HepG2 (cell line): ENCODE measurements around the gene FSD1. TPM values are rescaled to one million over a fixed set of nuclear protein-coding genes. Genes with fewer than 3 reads are reported as not detected.

Source experiments
- ATAC-seq: fragments of 200-7000 bp; cut with Tn5 transposase; 3 replicates; pipeline ENCODE4 v1.9.1; 2020; ENCODE audit warnings: mild to moderate bottlenecking, moderate library complexity
- BruUV-seq: library from RNA; stranded (reverse); fragments of 400-500 nt; replicated peaks from 2 replicates; lab custom pipeline; 2021; lab: Mats Ljungman, UMichigan
- CTCF ChIA-PET: fragments of 300-600 bp; formaldehyde crosslinking; extraction: SDS; loops from one replicate; lab custom pipeline; 2021; ENCODE audit warnings: low total read pairs, inconsistent platforms, low intra/inter-chr PET ratio; lab: Yijun Ruan, JAX
- POLR2A ChIA-PET: fragments of 350-600 bp; sonication (Branson Sonifier 250); formaldehyde crosslinking; loops from one replicate; lab custom pipeline; 2020; ENCODE audit warnings: antibody characterized with exemption, inconsistent platforms; lab: Yijun Ruan, JAX
- DNase-seq: peaks from one replicate; pipeline ENCODE4 v3.0.0-alpha.2; 2015; ENCODE audit warnings: low spot score
- FAIRE-seq: peaks from 3 replicates; lab custom pipeline; 2011; peaks lifted over from hg19 to GRCh38; lab: Jason Lieb, UNC
- H2AFZ ChIP-seq: one replicate; pipeline ENCODE4 v1.6.1; 2011; ENCODE audit warnings: low read length, inconsistent platforms
- H3K27ac ChIP-seq: fragments of 300-600 bp; 3 replicates; pipeline ENCODE4 v1.8.0; 2011; ENCODE audit warnings: mixed run types, mild to moderate bottlenecking, mixed read lengths, low read length, inconsistent platforms; ENCODE audit not compliant: insufficient read depth; ENCODE audit errors: extremely low read length
- H3K27me3 ChIP-seq, 2 experiments: fragments of 200-600 bp in 1 of 2; 2 replicates in 1 of 2; 3 replicates in 1 of 2; pipeline versions ENCODE4 v1.6.0 to v1.8.0; 2011; ENCODE audit warnings: low read length in 2 of 2, mild to moderate bottlenecking in 2 of 2, moderate library complexity in 2 of 2, inconsistent platforms in 1 of 2; ENCODE audit not compliant: insufficient read depth in 2 of 2, control insufficient read depth in 1 of 2
- H3K36me3 ChIP-seq, 2 experiments: fragments of 200-600 bp in 1 of 2; replicated peaks in 1 of 2; 2 replicates in 1 of 2; 3 replicates in 1 of 2; pipeline versions ENCODE4 v1.5.1 to v1.8.0; 2011; ENCODE audit warnings: low read length in 2 of 2, inconsistent platforms in 1 of 2; ENCODE audit not compliant: insufficient read depth in 2 of 2, control insufficient read depth in 1 of 2
- H3K4me1 ChIP-seq: 2 replicates; pipeline ENCODE4 v1.5.1; 2012; ENCODE audit warnings: low read length, inconsistent platforms; ENCODE audit not compliant: insufficient read depth
- H3K4me2 ChIP-seq: 2 replicates; pipeline ENCODE4 v1.6.0; 2011; ENCODE audit warnings: low read depth, low read length, inconsistent platforms
- H3K4me3 ChIP-seq, 3 experiments: fragments of 200-600 bp in 1 of 3; sonication (generic), shearing (Covaris generic) in 1 of 3; replicated peaks in 1 of 3; 2 replicates each; pipeline ENCODE4 v1.5.1; 2011 to 2016; ENCODE audit warnings: low read length in 3 of 3, inconsistent platforms in 2 of 3, low read depth in 2 of 3, mild to moderate bottlenecking in 2 of 3, control low read depth in 1 of 3, mixed read lengths in 1 of 3; ENCODE audit not compliant: insufficient read depth in 1 of 3
- H3K79me2 ChIP-seq: one replicate; pipeline ENCODE4 v1.6.1; 2011; ENCODE audit warnings: low read length, inconsistent platforms; ENCODE audit not compliant: insufficient read depth
- H3K9ac ChIP-seq: 2 replicates; pipeline ENCODE4 v1.6.0; 2011; ENCODE audit warnings: mild to moderate bottlenecking, low read depth, low read length, inconsistent platforms; ENCODE audit not compliant: insufficient read depth
- H3K9me3 ChIP-seq: 2 replicates; pipeline ENCODE4 v1.5.1; 2012; ENCODE audit warnings: mild to moderate bottlenecking, low read length
- H4K20me1 ChIP-seq: 2 replicates; pipeline ENCODE4 v1.6.0; 2011; ENCODE audit warnings: inconsistent platforms, mild to moderate bottlenecking, low read length, moderate library complexity; ENCODE audit not compliant: insufficient read depth
- HBP1 ChIP-seq: IDR thresholded peaks from 2 replicates; pipeline ENCODE4 v1.6.1; 2016; ENCODE audit warnings: low read depth, control low read depth
- HMGXB3 ChIP-seq: sonication (generic); formaldehyde crosslinking; IDR thresholded peaks from 2 replicates; pipeline ENCODE4 v1.4.0; 2020; ENCODE audit warnings: missing genetic modification reagents, borderline replicate concordance
- NCOA2 ChIP-seq: sonication (generic); formaldehyde crosslinking; IDR thresholded peaks from 2 replicates; pipeline ENCODE4 v1.8.0; 2022; ENCODE audit warnings: inconsistent platforms
- ZBTB26 ChIP-seq: IDR thresholded peaks from 2 replicates; pipeline ENCODE4 v1.6.1; 2016; ENCODE audit warnings: missing compliant biosample characterization, missing genetic modification reagents, borderline replicate concordance
- ZBTB3 ChIP-seq: sonication (generic); formaldehyde crosslinking; IDR thresholded peaks from 2 replicates; pipeline ENCODE4 v1.4.0; 2020; ENCODE audit warnings: low read depth, mild to moderate bottlenecking, moderate library complexity, missing genetic modification reagents, borderline replicate concordance
- ZNF280D ChIP-seq: sonication (generic); formaldehyde crosslinking; IDR thresholded peaks from 2 replicates; pipeline ENCODE4 v1.5.1; 2020; ENCODE audit warnings: mild to moderate bottlenecking, missing genetic modification reagents
- ZNF678 ChIP-seq: sonication (generic); formaldehyde crosslinking; IDR thresholded peaks from 2 replicates; pipeline ENCODE4 v1.4.0; 2020; ENCODE audit warnings: mild to moderate bottlenecking, missing genetic modification reagents
- ZNF710 ChIP-seq: sonication (generic); formaldehyde crosslinking; IDR thresholded peaks from 2 replicates; pipeline ENCODE4 v1.5.0; 2020; ENCODE audit warnings: mild to moderate bottlenecking, missing genetic modification reagents, borderline replicate concordance
- WGBS: methylation state at CpG from one replicate; pipeline ENCODE4 v1.1.6; 2017; ENCODE audit warnings: low lambda C conversion rate; 5-methylcytosine and 5-hydroxymethylcytosine counted together
- in situ Hi-C: cut with HindIII; loops from 2 replicates; pipeline ENCODE4 v1.10.0; 2017; ENCODE audit warnings: low pct_unique_long_range_greater_than_20kb; ENCODE audit not compliant: extremely low pct_ligation_motif_present
- intact Hi-C: fragments of 100-400 bp; cut with micrococcal nuclease; formaldehyde crosslinking; loops from one replicate; pipeline ENCODE4 v1.10.0; 2022; ENCODE audit not compliant: unreplicated experiment
- polyA plus RNA-seq, 8 experiments: library from polyadenylated mRNA; depleted of rRNA in 3 of 8; stranded (reverse) in 7 of 8; unstranded in 1 of 8; fragments of >200 nt; fragmentation: Illumina TruSeq in 4 of 8; extraction: Trizol in 4 of 8; gene quantifications; 2 replicates each; pipeline versions ENCODE4 v1.2.1 to v1.2.3, GENCODE V29; 2011 to 2016; ENCODE audit warnings: low read depth in 4 of 8, missing spikeins in 1 of 8, mixed read lengths in 1 of 8; ENCODE audit not compliant: insufficient read depth in 1 of 8
- total RNA-seq, 5 experiments: library from RNA; depleted of rRNA; stranded (reverse); fragments of >200 nt; fragmentation: Illumina TruSeq; extraction: Trizol; gene quantifications; 2 replicates each; pipeline ENCODE4 v1.2.3, GENCODE V29; 2016; ENCODE audit warnings: low read depth in 1 of 5

Gene FSD1
- total and polyA plus RNA-seq, 2 of the 13 experiments (the other 11 are each of a cell fraction or from before 2014, with no cell fraction given): 0.29 to 0.66 TPM

- intact Hi-C loops (no loop called here), in situ Hi-C loops (no loop called here)
- Histone ChIP-seq H3K4me1 (no peaks in the 10 kb centered on the region), H3K4me3 (no peak overlapping the region), H2AFZ (no peak overlapping the region), H3K27me3 (no peaks in the 10 kb centered on the region; a peak in 1 of 5 replicates), H3K9me3 (peaks cover 5% of the 10 kb centered on the region), H4K20me1 (no peaks in the 10 kb centered on the region), H3K36me3 (peaks cover 15 to 39% of the 10 kb centered on the region in 2 experiments; a peak in 4 of 5 replicates), H3K4me2 (no peak overlapping the region), H3K79me2 (no peaks in the 10 kb centered on the region), H3K27ac (no peak overlapping the region), H3K9ac (no peak overlapping the region)
- CTCF ChIA-PET: no interaction called here
- DNase-seq (no peak), ATAC-seq (no peak), FAIRE-seq (no peak)
- WGBS: 97% methylated on average over 11 of the region's 11 CpGs
- BruUV-seq: no TSS peak
- POLR2A ChIA-PET: interaction anchor here (1.2 kb wide), 1 partner anchor 14 kb away, joined by 4 read pairs; the partner anchor contains the start of gene YJU2
- TF ChIP-seq ZNF710 (CRISPR knock-in tag): no peak
- TF ChIP-seq ZNF280D (CRISPR knock-in tag): no peak
- TF ChIP-seq ZBTB3 (CRISPR knock-in tag): no peak
- TF ChIP-seq HBP1 (CRISPR knock-in tag): no peak
- no peak for TF ChIP-seq ZNF678 (CRISPR knock-in tag)
- TF ChIP-seq ZBTB26: no peak
- no peak for TF ChIP-seq NCOA2 (CRISPR knock-in tag)
- TF ChIP-seq HMGXB3 (CRISPR knock-in tag): no peak
Measured at GRCh38 chr19:4260613-4261191, 43.7 kb upstream of the FSD1 start.
